H9 (cell line): ENCODE measurements around the gene SLC25A34. TPM values are rescaled to one million over a fixed set of nuclear protein-coding genes. Genes with fewer than 3 reads are reported as not detected.

ENCODE experiments used
- DNase-seq: peaks from one replicate; pipeline ENCODE4 v3.0.0-alpha.2; 2017
- H2AFZ ChIP-seq: one replicate; pipeline ENCODE4 v1.6.1; 2013; ENCODE audit warnings: mild to moderate bottlenecking, low read length, control low read depth, moderate library complexity
- H2AK5ac ChIP-seq: 2 replicates; pipeline ENCODE4 v1.6.1; 2013; ENCODE audit warnings: low read length, control low read depth, mixed read lengths; ENCODE audit not compliant: insufficient read length
- H2BK120ac ChIP-seq: one replicate; pipeline ENCODE4 v1.6.1; 2013; ENCODE audit warnings: low read depth, mild to moderate bottlenecking, low read length, control low read depth, inconsistent platforms; ENCODE audit not compliant: poor library complexity, severe bottlenecking
- H2BK12ac ChIP-seq: 2 replicates; pipeline ENCODE4 v1.6.1; 2013; ENCODE audit warnings: low read length, control low read depth, mixed read lengths, low read depth; ENCODE audit not compliant: insufficient read length
- H2BK15ac ChIP-seq: 2 replicates; pipeline ENCODE4 v1.6.1; 2013; ENCODE audit warnings: low read depth, low read length, control low read depth
- H2BK20ac ChIP-seq: one replicate; pipeline ENCODE4 v1.6.1; 2013; ENCODE audit warnings: low read depth, mild to moderate bottlenecking, low read length, control low read depth, inconsistent platforms; ENCODE audit not compliant: poor library complexity, severe bottlenecking
- H2BK5ac ChIP-seq: 2 replicates; pipeline ENCODE4 v1.6.1; 2013; ENCODE audit warnings: low read length, control low read depth, mixed read lengths; ENCODE audit not compliant: insufficient read length
- H3K14ac ChIP-seq: 2 replicates; pipeline ENCODE4 v1.6.1; 2013; ENCODE audit warnings: low read length, control low read depth; ENCODE audit not compliant: insufficient read depth
- H3K18ac ChIP-seq: 2 replicates; pipeline ENCODE4 v1.6.1; 2013; ENCODE audit warnings: low read depth, mild to moderate bottlenecking, mixed read lengths, low read length, control low read depth; ENCODE audit not compliant: insufficient read length
- H3K23ac ChIP-seq: 2 replicates; pipeline ENCODE4 v1.6.1; 2013; ENCODE audit warnings: low read length, control low read depth, mixed read lengths, low read depth; ENCODE audit not compliant: insufficient read length
- H3K23me2 ChIP-seq: 2 replicates; pipeline ENCODE4 v1.6.1; 2013; ENCODE audit warnings: low read depth, mild to moderate bottlenecking, mixed read lengths, low read length, control low read depth; ENCODE audit not compliant: insufficient read length, poor library complexity, severe bottlenecking
- H3K27ac ChIP-seq: 2 replicates; pipeline ENCODE4 v1.5.1; 2013; ENCODE audit warnings: low read length, control low read depth, mixed read lengths, low read depth; ENCODE audit not compliant: insufficient read length
- H3K27me3 ChIP-seq: 2 replicates; pipeline ENCODE4 v1.6.1; 2013; ENCODE audit warnings: low read length, control low read depth, inconsistent platforms; ENCODE audit not compliant: insufficient read depth
- H3K4ac ChIP-seq: 2 replicates; pipeline ENCODE4 v1.6.1; 2013; ENCODE audit warnings: low read depth, mild to moderate bottlenecking, control low read depth, inconsistent platforms, low read length, moderate library complexity
- H3K4me1 ChIP-seq: 2 replicates; pipeline ENCODE4 v1.6.1; 2013; ENCODE audit warnings: low read length, control low read depth, inconsistent platforms; ENCODE audit not compliant: insufficient read depth
- H3K4me2 ChIP-seq: 2 replicates; pipeline ENCODE4 v1.6.1; 2013; ENCODE audit warnings: low read length, control low read depth, mixed read lengths; ENCODE audit not compliant: insufficient read length, insufficient read depth
- H3K56ac ChIP-seq: 2 replicates; pipeline ENCODE4 v1.6.1; 2013; ENCODE audit warnings: low read depth, mild to moderate bottlenecking, mixed read lengths, low read length, control low read depth; ENCODE audit not compliant: insufficient read length
- H3K79me1 ChIP-seq: 2 replicates; pipeline ENCODE4 v1.6.1; 2013; ENCODE audit warnings: low read depth, mild to moderate bottlenecking, moderate library complexity, low read length, control low read depth, inconsistent platforms; ENCODE audit not compliant: insufficient read depth, poor library complexity, severe bottlenecking
- H3K79me2 ChIP-seq: 2 replicates; pipeline ENCODE4 v1.6.1; 2013; ENCODE audit warnings: low read length, control low read depth, inconsistent platforms; ENCODE audit not compliant: insufficient read depth
- H3K9ac ChIP-seq: 2 replicates; pipeline ENCODE4 v1.6.1; 2013; ENCODE audit warnings: low read length, control low read depth, mixed read lengths; ENCODE audit not compliant: insufficient read length; ENCODE audit errors: extremely low read depth
- H3K9me3 ChIP-seq: one replicate; pipeline ENCODE4 v1.6.1; 2013; ENCODE audit warnings: low read depth, low read length, inconsistent platforms; ENCODE audit not compliant: control insufficient read depth
- H3T11ph ChIP-seq: one replicate; pipeline ENCODE4 v1.6.1; 2013; ENCODE audit warnings: mild to moderate bottlenecking, low read length, control low read depth, inconsistent platforms
- H4K20me1 ChIP-seq: one replicate; pipeline ENCODE4 v1.6.1; 2013; ENCODE audit not compliant: control insufficient read depth, insufficient read length, insufficient read depth
- H4K5ac ChIP-seq: 2 replicates; pipeline ENCODE4 v1.6.1; 2013; ENCODE audit warnings: low read depth, mild to moderate bottlenecking, mixed read lengths, low read length, control low read depth; ENCODE audit not compliant: insufficient read length
- H4K8ac ChIP-seq: replicated peaks from 2 replicates; pipeline ENCODE4 v1.6.1; 2013; ENCODE audit warnings: low read length, control low read depth, mixed read lengths, low read depth; ENCODE audit not compliant: insufficient read length
- H4K91ac ChIP-seq: 2 replicates; pipeline ENCODE4 v1.6.1; 2013; ENCODE audit warnings: low read depth, mild to moderate bottlenecking, moderate library complexity, mixed read lengths, low read length, control low read depth; ENCODE audit not compliant: insufficient read length
- H3K27ac Mint-ChIP-seq, 3 experiments: 2 replicates in 2 of 3; 3 replicates in 1 of 3; pipeline ENCODE4 v1.8.0; 2020 to 2021; ENCODE audit warnings: mixed read lengths in 3 of 3, mild to moderate bottlenecking in 1 of 3, moderate library complexity in 1 of 3
- H3K27me3 Mint-ChIP-seq: 2 replicates; pipeline ENCODE4 v1.8.0; 2021; ENCODE audit warnings: low read depth, mild to moderate bottlenecking, moderate library complexity, mixed read lengths
- H3K36me3 Mint-ChIP-seq, 3 experiments: 2 replicates in 2 of 3; 3 replicates in 1 of 3; pipeline ENCODE4 v1.8.0; 2020 to 2021; ENCODE audit warnings: low read depth in 3 of 3, mixed read lengths in 3 of 3; ENCODE audit not compliant: insufficient read depth in 1 of 3
- H3K4me1 Mint-ChIP-seq, 2 experiments: 2 replicates each; pipeline ENCODE4 v1.8.0; 2020; ENCODE audit warnings: mixed read lengths in 2 of 2
- H3K4me3 Mint-ChIP-seq, 2 experiments: 2 replicates in 1 of 2; 3 replicates in 1 of 2; pipeline ENCODE4 v1.8.0; 2020 to 2021; ENCODE audit warnings: mild to moderate bottlenecking in 2 of 2, mixed read lengths in 2 of 2, moderate library complexity in 1 of 2
- H3K9me3 Mint-ChIP-seq, 2 experiments: 2 replicates in 1 of 2; 3 replicates in 1 of 2; pipeline ENCODE4 v1.8.0; 2020; ENCODE audit warnings: mild to moderate bottlenecking in 2 of 2, mixed read lengths in 2 of 2, moderate library complexity in 1 of 2
- WGBS: extraction: QIAGEN DNeasy Blood & Tissue Kit; methylation state at CpG from one replicate; pipeline ENCODE4 v1.1.7; 2013; ENCODE audit warnings: missing lambda C conversion rate, low lambda C conversion rate, mixed read lengths; ENCODE audit not compliant: insufficient read length; ENCODE audit errors: extremely low coverage; 5-methylcytosine and 5-hydroxymethylcytosine counted together
- total RNA-seq: library from RNA; stranded (reverse); gene quantifications from 2 replicates; pipeline ENCODE4 v1.2.1, GENCODE V29; 2021
- TF ChIP-seq, protein P1 (sequence below): fragments of 200-600 bp; sonication (generic); conservative IDR thresholded peaks from 3 replicates; pipeline ENCODE4 v1.8.0; 2021; ENCODE audit warnings: antibody characterized with exemption, mild to moderate bottlenecking

Gene SLC25A34
- total RNA-seq, 1 experiment from 2014 or later: 1.5 TPM

GRCh38 chr1:15737324-15738319 is 1.6 kb downstream of the SLC25A34 start:
- Histone ChIP-seq H3K14ac (no peak overlapping the region; the same call in 1 of the 2 replicates), H4K8ac (no peak overlapping the region), H3K27ac (no peak overlapping the region), H4K91ac (no peak overlapping the region), H3K4me2 (no peak overlapping the region), H2BK120ac (no peak overlapping the region), H2BK5ac (no peak overlapping the region), H2BK15ac (no peak overlapping the region), H2AK5ac (no peak overlapping the region), H3K18ac (no peak overlapping the region), H4K20me1 (no peaks in the 10 kb centered on the region), H3K4ac (no peak overlapping the region), H3K9me3 (no peaks in the 10 kb centered on the region), H4K5ac (no peak overlapping the region), H3K79me1 (no peaks in the 10 kb centered on the region), H2BK20ac (no peak overlapping the region), H3K23me2 (no peaks in the 10 kb centered on the region), H2BK12ac (no peak overlapping the region), H3K79me2 (no peaks in the 10 kb centered on the region), H3T11ph (no peak overlapping the region), H3K4me1 (no peaks in the 10 kb centered on the region), H2AFZ (no peak overlapping the region), H3K23ac (no peak overlapping the region), H3K56ac (no peak overlapping the region), H3K9ac (no peak overlapping the region), H3K27me3 (no peaks in the 10 kb centered on the region)
- H3K27ac Mint-ChIP-seq: peak overlapping the region; percentile 67 to 89 (median 82); a peak in 6 of 7 replicates
- no peak overlapping the region for H3K4me3 Mint-ChIP-seq
- H3K9me3 Mint-ChIP-seq: no peaks in the 10 kb centered on the region
- peaks cover 15 to 28% of the 10 kb centered on the region in 2 experiments for H3K4me1 Mint-ChIP-seq
- no peak for DNase-seq
- TF ChIP-seq, protein P1, sequence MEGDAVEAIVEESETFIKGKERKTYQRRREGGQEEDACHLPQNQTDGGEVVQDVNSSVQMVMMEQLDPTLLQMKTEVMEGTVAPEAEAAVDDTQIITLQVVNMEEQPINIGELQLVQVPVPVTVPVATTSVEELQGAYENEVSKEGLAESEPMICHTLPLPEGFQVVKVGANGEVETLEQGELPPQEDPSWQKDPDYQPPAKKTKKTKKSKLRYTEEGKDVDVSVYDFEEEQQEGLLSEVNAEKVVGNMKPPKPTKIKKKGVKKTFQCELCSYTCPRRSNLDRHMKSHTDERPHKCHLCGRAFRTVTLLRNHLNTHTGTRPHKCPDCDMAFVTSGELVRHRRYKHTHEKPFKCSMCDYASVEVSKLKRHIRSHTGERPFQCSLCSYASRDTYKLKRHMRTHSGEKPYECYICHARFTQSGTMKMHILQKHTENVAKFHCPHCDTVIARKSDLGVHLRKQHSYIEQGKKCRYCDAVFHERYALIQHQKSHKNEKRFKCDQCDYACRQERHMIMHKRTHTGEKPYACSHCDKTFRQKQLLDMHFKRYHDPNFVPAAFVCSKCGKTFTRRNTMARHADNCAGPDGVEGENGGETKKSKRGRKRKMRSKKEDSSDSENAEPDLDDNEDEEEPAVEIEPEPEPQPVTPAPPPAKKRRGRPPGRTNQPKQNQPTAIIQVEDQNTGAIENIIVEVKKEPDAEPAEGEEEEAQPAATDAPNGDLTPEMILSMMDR: no peak
- WGBS: no CpG with 5 or more reads among the region's 20 CpGs
- peaks cover 6 to 13% (median 10%) of the 10 kb centered on the region in 3 experiments; a peak in 5 of 7 replicates for H3K36me3 Mint-ChIP-seq
- H3K27me3 Mint-ChIP-seq: peaks cover 2% of the 10 kb centered on the region
